A673 (cell line): ENCODE data around the gene CNTN5.

Source experiments
- EZH2 ChIP-seq: fragments of 200-600 bp; sonication (generic); IDR thresholded peaks from 2 replicates; pipeline ENCODE4 v1.6.1; 2017; ENCODE audit warnings: borderline replicate concordance, low read depth, mild to moderate bottlenecking, mixed read lengths, antibody characterized with exemption, low read length; ENCODE audit not compliant: poor library complexity, severe bottlenecking
- TF ChIP-seq, protein P1 (sequence below): fragments of 300-800, 200-600 bp; sonication (generic); conservative IDR thresholded peaks from 2 replicates; pipeline ENCODE4 v1.5.1; 2017; ENCODE audit warnings: low read depth, mild to moderate bottlenecking, antibody characterized with exemption, low read length, moderate library complexity, mixed read lengths

DNA sequence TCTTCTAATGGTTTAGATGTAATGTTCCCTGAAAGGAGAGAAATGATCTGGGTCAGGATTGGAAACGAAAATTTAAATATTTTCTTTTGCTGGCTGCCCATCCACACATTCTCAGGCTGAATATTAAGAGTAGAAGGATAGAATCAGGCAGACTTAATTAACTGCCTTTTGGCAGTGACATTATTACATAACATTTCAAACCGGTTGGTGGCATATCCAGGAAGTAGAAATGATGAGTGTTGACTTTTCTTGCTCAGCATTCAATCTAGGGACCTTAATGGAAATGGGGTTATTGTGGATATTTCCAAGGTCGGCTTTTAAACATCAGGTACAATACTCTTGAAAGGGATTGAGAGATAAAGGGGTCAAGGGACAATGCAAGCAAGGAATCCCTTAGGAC, 989.0 kb downstream of the CNTN5 start:
- no peak for TF ChIP-seq EZH2
- TF ChIP-seq, protein P1, sequence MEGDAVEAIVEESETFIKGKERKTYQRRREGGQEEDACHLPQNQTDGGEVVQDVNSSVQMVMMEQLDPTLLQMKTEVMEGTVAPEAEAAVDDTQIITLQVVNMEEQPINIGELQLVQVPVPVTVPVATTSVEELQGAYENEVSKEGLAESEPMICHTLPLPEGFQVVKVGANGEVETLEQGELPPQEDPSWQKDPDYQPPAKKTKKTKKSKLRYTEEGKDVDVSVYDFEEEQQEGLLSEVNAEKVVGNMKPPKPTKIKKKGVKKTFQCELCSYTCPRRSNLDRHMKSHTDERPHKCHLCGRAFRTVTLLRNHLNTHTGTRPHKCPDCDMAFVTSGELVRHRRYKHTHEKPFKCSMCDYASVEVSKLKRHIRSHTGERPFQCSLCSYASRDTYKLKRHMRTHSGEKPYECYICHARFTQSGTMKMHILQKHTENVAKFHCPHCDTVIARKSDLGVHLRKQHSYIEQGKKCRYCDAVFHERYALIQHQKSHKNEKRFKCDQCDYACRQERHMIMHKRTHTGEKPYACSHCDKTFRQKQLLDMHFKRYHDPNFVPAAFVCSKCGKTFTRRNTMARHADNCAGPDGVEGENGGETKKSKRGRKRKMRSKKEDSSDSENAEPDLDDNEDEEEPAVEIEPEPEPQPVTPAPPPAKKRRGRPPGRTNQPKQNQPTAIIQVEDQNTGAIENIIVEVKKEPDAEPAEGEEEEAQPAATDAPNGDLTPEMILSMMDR: no peak
